Gastroesophageal sphincter (tissue), 4 donors: ENCODE measurements around the gene UNCX. TPM values are rescaled to one million over a fixed set of nuclear protein-coding genes. Genes with fewer than 3 reads are reported as not detected.

Experiments
- ATAC-seq: fragments of 150-250 bp; one replicate; pipeline ENCODE4 v1.9.1; 2016; ENCODE audit warnings: mild to moderate bottlenecking, moderate library complexity
- H3K27ac ChIP-seq, 4 donors: fragments of 200-600 bp; sonication (generic) in 3 of 4; 1 replicate in 3 of 4; 2 replicates in 1 of 4; pipeline ENCODE4 v1.5.1; 2016 to 2019
- H3K27me3 ChIP-seq: fragments of 200-600 bp; sonication (generic); one replicate; pipeline ENCODE4 v1.5.1; 2019
- H3K36me3 ChIP-seq, 2 donors: fragments of 200-600 bp; sonication (generic); one replicate each; pipeline ENCODE4 v1.5.1; 2019; ENCODE audit warnings: control low read depth in 1 of 2
- H3K4me1 ChIP-seq, 3 donors: fragments of 200-600 bp; sonication (generic); 1 replicate in 2 of 3; 2 replicates in 1 of 3; pipeline ENCODE4 v1.5.1; 2016 to 2019; ENCODE audit warnings: control low read depth in 2 of 3
- H3K4me3 ChIP-seq, 2 donors: fragments of 200-600 bp; sonication (generic); one replicate each; pipeline ENCODE4 v1.5.1; 2019; ENCODE audit warnings: mild to moderate bottlenecking in 1 of 2, moderate library complexity in 1 of 2
- H3K9me3 ChIP-seq, 3 donors: fragments of 200-600 bp; sonication (generic); one replicate each; pipeline ENCODE4 v1.5.1; 2017 to 2019; ENCODE audit warnings: control low read depth in 2 of 3
- CTCF ChIP-seq, 4 experiments: fragments of 200-600 bp in 2 of 4; fragments of 450-650 bp in 2 of 4; sonication (generic) in 1 of 4; IDR thresholded peaks; one replicate each; pipeline ENCODE4 v1.5.1; 2017 to 2019; ENCODE audit warnings: antibody characterized with exemption in 4 of 4, mild to moderate bottlenecking in 2 of 4, moderate library complexity in 2 of 4
- EP300 ChIP-seq: sonication (generic); formaldehyde crosslinking; IDR thresholded peaks from one replicate; pipeline ENCODE4 v1.6.1; 2017; ENCODE audit warnings: antibody characterized with exemption, mild to moderate bottlenecking
- POLR2A ChIP-seq, 2 donors: fragments of 450-650 bp; IDR thresholded peaks; one replicate each; pipeline ENCODE4 v1.6.1; 2017; ENCODE audit warnings: antibody characterized with exemption in 2 of 2, mild to moderate bottlenecking in 2 of 2, moderate library complexity in 1 of 2
- POLR2AphosphoS5 ChIP-seq: sonication (generic); formaldehyde crosslinking; IDR thresholded peaks from one replicate; pipeline ENCODE4 v1.6.1; 2017; ENCODE audit warnings: antibody characterized with exemption
- WGBS, 2 donors: methylation state at CpG; one replicate each; pipeline ENCODE4 v1.1.5; 2018; ENCODE audit warnings: low coverage in 1 of 2; 5-methylcytosine and 5-hydroxymethylcytosine counted together
- total RNA-seq, 4 donors: library from RNA; depleted of rRNA; stranded (reverse); fragments of >200 nt; gene quantifications; one replicate each; pipeline ENCODE4 v1.1.0, GENCODE V29; 2016

Gene UNCX
- total RNA-seq, 4 donors from 2014 or later: not detected

- no peak for ATAC-seq
- WGBS, 2 donors: 19 to 31% methylated on average over 2 to 3 of the region's 25 CpGs
- Histone ChIP-seq H3K36me3 (no peaks in the 10 kb centered on the region), H3K27me3 (peaks cover 100% of the 10 kb centered on the region), H3K4me1 (peaks cover 0 to 50% (median 11%) of the 10 kb centered on the region in 3 donors), H3K27ac (no peak overlapping the region), H3K9me3 (no peaks in the 10 kb centered on the region), H3K4me3 (no peak overlapping the region)
- TF ChIP-seq POLR2A (IDR thresholded peaks at IDR 0.05) (no peak), EP300 (no peak), POLR2AphosphoS5 (no peak), CTCF (IDR thresholded peaks at IDR 0.05) (no peak)
Observed at GRCh38 chr7:1227071-1227804, 5.4 kb upstream of the UNCX start.

GRCh38 chr7:1227814-1228544 lies 4.7 kb upstream of the UNCX start:
- no peaks in the 10 kb centered on the region for H3K9me3 ChIP-seq
- WGBS, 2 donors: 8 to 18% methylated on average over 11 to 13 of the region's 13 CpGs
- H3K27ac ChIP-seq: no peak overlapping the region
- peaks cover 0 to 57% (median 11%) of the 10 kb centered on the region in 3 donors for H3K4me1 ChIP-seq
- no peak for ATAC-seq
- H3K27me3 ChIP-seq: peaks cover 100% of the 10 kb centered on the region
- H3K4me3 ChIP-seq: no peak overlapping the region
- TF ChIP-seq POLR2AphosphoS5 (no peak), POLR2A (IDR thresholded peaks at IDR 0.05) (no peak), CTCF (IDR thresholded peaks at IDR 0.05) (no peak), EP300 (no peak)
- H3K36me3 ChIP-seq: no peaks in the 10 kb centered on the region

- H3K9me3 ChIP-seq: no peaks in the 10 kb centered on the region
- H3K36me3 ChIP-seq: no peaks in the 10 kb centered on the region
- peaks cover 100% of the 10 kb centered on the region for H3K27me3 ChIP-seq
- no peak for ATAC-seq
- WGBS, 2 donors: 12 to 14% methylated on average over 15 to 17 of the region's 17 CpGs
- H3K4me3 ChIP-seq: no peak overlapping the region
- H3K4me1 ChIP-seq: peaks cover 0 to 64% (median 11%) of the 10 kb centered on the region in 3 donors
- TF ChIP-seq POLR2AphosphoS5 (no peak), EP300 (no peak), CTCF (IDR thresholded peaks at IDR 0.05) (no peak), POLR2A (IDR thresholded peaks at IDR 0.05) (no peak)
- no peak overlapping the region for H3K27ac ChIP-seq
Observed at GRCh38 chr7:1228545-1229201, 4.0 kb upstream of the UNCX start.

- peaks cover 100% of the 10 kb centered on the region for H3K27me3 ChIP-seq
- no peaks in the 10 kb centered on the region for H3K9me3 ChIP-seq
- TF ChIP-seq EP300 (no peak), POLR2AphosphoS5 (no peak), CTCF (IDR thresholded peaks at IDR 0.05) (no peak), POLR2A (IDR thresholded peaks at IDR 0.05) (no peak)
- H3K27ac ChIP-seq: no peak overlapping the region
- H3K4me3 ChIP-seq: no peak overlapping the region
- H3K36me3 ChIP-seq: no peaks in the 10 kb centered on the region
- ATAC-seq: no peak
- H3K4me1 ChIP-seq: peaks cover 0 to 58% (median 8%) of the 10 kb centered on the region in 3 donors
- 27 to 33% methylated on average over 5 to 7 of the region's 64 CpGs for WGBS, 2 donors
Observed at GRCh38 chr7:1229202-1229947, 3.3 kb upstream of the UNCX start.
